ENCODE results near the gene FHAD1.

FHAD1 gene

DNA sequence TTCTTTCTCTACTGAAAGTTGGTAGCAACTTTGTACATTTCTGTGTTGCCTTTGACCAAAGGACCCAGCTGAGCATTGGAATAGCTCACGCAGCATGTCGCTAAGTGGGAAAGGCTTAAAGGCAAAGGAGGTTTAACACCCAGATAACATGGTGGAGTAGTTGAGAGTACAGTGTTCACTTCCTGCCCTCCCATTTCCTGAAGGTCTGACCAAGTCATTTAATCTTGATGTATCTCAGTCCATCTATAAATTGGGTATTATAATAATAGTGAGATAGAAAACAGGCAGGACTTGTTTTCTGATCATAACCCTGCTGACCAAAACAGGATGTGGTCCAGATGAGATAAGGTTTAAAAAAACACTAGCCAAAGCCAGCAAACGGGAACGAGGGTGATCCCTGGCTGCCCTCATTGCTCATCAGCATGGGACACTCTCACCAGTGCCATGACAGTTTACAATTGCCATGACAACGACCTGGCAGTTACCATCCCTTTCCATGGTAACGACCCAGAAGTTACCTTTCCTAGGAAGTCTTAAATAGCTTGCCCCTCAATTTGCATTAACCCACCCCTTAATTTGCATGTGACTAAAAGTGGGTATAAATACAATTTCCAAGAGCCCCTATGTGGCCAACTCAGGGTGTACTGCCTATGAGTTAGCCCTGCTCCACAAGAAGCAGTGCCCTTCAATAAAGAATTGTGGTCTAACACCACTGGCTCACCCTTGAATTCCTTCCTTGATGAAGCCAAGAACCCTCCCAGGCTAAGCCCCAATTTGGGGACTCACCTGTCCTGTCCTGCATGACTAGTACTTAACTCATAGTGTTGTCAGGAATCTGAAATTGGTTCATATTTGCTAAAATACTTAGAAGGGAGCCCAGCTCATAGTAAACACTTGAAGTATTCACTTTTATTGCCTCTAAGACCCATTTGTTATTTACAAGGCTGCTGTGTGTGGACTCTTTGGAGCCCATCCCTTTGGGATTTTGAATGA, 28.4 kb upstream of the FHAD1 start:
- DNase-seq: peak; percentile 89

DNA sequence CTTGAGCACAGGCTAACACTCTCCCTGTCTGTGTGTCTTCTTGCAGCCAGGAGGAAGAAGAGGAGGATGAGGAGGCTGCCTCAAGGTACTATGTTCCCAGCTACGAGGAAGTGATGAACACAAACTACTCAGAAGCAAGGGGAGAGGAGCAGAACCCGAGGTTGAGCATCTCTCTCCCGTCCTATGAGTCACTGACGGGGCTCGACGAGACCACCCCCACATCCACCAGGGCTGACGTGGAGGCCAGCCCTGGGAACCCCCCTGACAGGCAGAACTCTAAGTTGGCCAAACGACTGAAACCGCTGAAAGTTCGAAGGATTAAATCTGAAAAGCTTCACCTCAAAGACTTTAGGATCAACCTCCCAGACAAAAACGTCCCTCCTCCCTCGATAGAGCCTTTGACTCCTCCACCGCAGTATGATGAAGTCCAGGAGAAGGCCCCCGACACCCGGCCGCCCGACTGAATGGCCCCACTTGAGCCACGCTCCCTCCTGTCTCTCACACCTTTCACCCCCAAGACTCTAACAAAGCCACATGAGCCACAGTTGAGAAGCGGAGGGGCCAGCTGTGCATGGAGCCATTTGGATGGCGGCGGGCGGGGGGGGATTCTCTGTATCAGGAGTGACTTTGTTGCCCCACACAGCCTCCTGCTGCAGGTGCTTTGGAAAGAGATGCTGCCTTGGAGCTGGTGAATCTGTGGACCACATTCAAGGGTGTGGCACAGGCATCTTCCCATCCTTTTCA, 27.6 kb upstream of the FHAD1 start:
- no peak for DNase-seq

DNA sequence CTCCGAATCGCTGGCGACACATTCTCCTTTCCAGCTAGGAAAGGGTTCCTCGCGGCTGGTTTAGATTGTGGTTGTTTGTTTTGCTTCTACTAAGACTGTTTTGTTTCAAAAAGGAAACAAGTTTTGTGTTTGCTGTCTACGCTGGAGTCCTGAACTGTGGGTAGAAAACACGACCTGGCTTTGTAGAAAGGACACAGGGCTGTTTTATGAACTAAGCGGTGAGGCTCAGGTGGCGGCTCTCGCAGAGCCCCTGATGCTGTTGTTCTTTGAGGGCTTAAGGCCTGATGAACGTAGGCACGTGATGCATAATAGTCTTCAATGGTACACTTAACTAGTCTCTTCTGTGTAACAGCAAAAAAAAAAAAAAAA, 27.0 kb upstream of the FHAD1 start:
- no peak for DNase-seq

DNA sequence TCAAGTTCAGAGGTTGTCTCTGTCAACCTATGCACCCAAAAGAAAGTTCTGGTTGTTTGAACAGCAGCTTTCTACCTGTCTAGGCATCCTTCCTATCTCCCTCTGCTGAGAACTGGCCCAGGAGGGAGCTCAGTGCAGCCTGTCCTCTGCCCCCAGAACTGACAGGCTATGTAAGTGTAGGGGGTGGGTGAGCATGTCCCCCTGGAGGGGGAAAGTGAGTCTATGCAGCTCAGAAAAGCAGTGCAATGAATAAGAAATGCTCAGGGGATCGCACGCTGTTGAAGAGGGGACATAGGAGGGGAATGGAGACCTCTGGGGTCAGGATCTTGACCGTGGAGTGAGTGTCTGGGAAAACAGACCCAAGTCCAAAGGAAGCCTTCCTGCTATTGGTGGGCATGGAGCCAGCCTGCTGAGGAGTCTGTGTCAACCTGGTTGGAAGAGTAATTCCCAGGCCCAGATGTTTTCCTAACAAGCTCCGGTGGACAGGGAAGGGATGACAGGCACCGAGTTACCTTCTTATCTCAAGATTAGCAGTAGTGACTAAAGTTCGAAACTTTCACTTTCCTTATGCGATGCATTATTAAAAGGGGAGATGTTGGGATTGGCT, 26.1 kb upstream of the FHAD1 start:
- DNase-seq: no peak

DNA sequence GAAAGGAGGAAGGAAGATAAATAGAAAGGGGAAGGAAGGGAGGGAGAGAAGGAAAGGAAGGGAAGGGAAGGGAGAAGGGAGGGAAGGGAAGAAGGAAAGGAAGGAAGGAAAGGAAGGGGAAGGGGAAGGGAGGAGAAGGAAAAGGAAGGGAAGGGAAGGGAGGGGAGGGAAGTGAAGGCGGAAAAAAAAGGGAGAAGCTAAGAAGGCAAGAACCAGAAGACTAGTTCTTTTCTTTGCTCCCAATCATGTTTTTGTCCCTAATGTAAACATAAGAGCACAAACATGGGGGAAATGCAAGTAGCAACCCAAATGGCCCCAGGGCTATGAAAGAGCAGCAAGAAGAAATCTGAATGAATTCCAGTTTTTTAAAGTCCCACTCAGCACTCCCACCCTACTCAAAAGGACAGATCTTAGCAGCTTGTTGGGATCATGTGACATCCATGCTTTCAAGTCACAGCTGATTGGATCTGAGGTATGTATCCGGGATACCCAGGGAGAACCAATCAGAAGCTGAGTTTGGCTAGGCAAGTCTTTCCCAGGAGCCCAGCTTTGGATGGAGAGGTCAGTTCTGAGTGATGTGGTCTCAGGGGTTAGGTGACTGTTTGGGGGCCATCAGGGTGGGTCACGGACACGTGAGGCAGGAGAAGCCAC, 24.2 kb upstream of the FHAD1 start:
- DNase-seq: no peak

DNA sequence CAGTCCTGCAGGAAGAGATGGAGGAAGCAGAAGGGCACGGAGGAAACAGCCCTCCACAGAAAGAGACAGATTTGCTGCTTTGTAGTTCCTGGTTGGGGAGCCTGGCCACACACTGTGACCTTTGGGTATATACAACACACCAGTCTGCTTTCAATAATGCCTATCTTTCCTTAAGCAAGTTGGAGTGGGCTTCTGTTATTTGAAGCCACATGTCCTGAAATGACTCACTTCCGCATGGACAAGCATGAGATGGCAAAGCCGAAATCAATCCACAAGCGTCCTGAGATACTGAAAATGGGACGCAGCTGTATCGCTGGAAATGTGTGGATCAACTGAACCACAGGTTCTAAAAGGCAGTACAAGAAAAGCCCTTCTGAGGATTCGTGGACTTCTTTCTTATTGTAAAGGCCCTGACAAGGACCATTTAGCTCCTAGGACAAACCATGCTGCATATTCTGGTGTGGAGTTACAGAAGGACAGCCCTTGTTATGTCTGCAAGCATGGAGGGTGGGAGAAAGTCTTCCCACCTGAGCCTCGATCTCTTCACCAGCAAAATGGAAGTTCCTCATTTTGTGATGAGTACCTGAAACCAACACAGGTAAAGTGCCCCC, 22.7 kb upstream of the FHAD1 start:
- peak; percentile 92 for DNase-seq

DNA sequence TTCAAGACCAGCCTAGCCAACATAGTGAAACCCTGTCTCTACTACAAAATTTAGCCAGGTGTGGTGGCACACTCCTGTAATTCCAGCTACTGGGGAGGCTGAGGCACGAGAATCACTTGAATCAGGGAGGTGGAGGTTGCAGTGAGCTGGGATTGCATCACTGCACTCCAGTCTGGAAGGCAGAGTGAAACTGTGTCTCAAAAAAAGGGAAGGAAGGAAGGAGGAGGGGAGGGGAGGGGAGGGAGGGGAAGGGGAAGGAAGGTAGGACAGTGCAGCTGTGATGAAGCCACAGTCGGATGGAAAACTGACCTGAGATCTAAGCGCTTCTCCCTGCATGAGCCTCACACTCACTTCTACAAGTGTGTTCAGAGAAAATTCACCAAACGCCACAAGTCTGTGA, 22.0 kb upstream of the FHAD1 start:
- peak; percentile 66 for DNase-seq

DNA sequence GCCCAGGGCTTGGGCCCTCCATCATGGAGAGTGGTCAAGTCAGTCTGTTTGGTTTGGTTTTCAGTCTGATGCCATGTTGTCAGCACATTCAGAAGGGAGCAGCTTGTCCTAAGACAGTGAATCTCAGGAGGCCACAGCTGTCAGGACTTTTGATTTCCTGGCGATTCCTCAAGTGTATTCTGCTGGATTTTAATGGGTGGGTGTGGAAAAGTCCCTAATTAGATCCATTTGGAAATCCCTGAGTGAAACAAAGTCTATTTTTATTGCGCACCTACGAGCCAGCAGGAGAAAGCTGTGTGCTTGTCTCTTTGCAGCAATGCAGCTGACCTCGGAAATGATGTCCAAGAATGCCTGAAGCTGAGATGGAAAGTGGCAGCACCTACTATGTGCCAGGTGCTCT, 21.6 kb upstream of the FHAD1 start:
- no peak for DNase-seq

DNA sequence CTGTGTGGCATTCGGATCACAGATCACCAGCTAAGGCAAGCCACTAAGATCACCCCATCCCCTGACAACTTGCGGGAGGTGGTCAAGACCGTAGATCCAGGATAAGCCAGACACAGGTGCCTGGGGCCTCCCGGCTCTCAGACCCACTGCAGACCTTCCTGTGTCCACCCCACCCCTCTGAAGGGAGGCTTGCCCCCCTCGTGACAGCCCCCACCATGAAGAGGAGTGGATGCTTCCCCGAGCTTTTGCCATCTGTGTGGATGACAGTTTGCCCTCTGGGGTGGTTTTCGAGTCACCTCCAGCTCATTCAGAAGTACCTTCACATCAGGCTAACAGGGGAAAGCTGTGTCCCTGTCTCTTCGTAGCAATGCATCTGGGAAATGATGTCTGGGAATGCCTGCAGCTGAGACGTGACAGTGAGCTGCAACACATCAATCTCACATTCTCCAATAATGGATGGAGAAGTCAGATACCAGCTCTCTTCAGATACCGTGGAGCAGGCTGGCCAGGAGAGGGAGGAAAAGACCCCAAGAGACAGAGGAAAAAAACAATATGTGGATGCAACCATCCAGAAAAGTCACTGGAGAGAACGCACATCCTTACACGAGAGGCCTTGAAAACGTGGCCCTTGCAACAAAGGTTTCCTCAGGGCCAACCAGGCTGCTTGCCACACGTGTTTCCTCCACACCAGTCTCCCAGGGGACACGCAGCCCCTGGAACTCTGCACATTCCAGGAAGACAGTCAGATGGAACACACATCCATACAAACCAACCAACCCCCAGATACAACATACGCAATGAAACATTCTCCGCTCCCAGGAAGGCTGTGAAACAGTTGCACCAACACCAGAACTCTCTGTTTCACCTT, 20.4 kb upstream of the FHAD1 start:
- DNase-seq: no peak

DNA sequence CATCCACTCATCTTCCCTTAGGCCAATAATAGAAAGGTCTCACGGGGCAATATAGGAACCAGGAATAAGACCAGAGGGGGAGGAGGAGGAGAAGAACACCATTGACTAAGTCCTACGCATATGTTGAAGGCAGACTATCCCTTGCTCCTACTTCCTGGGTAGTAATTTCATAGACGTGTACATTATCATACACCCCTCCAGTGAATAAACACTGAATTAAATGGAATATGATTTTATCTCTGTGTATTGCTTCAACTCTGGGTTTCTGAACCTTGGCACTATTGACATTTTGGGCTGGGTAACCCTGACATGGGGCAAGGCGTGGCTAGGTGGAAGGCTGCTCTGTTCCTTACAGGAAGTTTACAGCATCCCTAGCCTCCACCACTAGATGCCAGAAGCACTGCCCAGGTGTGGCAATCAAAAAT, 17.3 kb upstream of the FHAD1 start:
- DNase-seq: peak; percentile 69

DNA sequence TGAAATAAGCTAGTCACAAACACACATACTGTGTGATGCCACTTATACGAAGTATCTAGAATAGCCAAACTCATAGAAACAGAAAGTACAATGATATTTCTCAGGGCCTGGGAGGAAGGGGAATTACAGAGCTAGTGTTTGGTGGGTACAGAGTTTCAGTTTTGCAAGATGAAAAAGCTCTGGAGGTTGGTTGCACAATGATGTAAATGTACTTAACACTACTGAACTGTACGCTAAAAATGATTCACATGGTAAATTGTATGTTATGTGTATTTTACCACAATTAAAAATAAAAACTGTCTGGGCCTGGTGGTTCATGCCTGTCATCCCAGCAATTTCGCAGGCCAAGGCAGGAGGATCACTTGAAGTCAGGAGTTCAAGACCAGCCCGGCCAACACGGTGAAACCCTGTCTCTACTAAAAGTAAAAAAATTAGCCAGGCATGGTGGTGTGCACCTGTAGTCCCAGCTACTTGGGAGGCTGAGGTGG, 15.3 kb upstream of the FHAD1 start:
- peak; percentile 98 for DNase-seq

DNA sequence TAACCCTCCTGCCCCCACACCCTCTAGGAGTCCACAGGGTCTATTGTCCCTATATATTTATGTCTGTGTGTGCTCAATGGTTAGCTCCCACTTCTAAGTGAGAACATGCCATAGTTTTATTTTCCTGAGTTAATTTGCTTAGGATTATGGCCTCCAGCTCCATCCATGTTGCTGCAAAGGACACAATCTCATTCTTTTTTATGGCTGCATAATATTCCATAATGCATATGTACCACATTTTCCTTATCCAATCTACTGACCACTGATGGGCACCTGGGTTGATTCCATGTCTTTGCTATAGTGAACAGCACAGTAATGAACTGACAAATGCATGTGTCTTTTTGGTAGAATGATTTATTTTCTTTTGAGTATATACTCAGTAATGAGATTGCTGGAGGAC, 13.3 kb upstream of the FHAD1 start:
- DNase-seq: no peak

DNA sequence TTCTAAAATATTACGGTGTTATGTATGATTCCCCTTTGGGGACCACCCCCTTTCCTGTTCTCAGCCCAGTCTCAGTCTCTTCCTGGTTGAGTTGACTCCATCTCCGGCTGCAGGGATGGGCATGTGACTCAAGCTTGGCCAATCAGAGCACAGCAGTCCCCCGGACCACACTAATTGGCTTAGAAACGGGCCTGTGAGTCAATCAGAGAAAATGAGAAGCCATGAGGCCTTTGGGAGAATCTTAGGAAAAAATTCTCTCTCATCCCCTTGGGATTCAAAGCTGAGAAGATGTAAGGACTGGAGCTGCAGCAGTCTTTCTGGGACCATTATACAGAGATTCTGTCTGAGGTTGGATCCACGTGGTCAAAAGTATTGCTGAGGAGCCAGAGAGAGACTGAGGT, 10.7 kb upstream of the FHAD1 start:
- peak; percentile 41 for DNase-seq

DNA sequence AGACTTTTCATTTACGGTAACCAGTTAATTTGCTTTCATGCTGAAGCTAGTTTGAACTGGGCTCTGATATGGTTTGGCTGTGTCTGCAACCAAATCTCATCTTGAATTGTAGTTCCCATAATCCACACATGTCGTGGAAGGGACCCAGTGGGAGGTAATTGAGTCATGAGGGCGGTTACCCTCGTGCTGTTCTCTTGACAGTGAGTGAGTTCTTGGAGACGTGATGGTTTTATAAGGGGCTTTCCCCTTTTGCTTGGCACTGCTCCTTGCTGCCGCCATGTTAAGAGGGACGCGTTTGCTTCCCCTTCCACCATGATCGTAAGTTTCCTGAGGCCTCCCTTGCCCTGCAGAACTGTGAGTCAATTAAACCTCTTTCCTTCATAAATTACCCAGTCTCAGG, 10.3 kb upstream of the FHAD1 start:
- peak; percentile 93 for DNase-seq

DNA sequence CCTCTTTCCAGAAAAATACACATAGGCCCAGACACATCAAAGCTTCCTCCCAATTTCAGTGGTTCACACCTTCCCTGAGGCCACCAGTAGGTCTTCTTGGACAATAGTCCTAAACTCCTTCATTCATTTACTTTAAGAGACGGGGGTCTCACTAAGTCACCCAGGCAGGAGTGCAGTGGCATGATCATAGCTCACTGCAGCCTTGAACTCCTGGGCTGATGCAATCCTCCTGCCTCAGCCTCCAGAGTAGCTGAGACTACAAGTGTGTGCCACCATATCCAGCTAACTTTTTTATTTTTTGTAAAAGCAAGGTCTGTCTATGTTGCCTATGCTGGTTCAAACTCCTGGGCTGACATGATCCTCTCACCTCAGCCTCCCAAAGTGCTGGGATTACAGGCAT, 8.2 kb upstream of the FHAD1 start:
- no peak for DNase-seq

DNA sequence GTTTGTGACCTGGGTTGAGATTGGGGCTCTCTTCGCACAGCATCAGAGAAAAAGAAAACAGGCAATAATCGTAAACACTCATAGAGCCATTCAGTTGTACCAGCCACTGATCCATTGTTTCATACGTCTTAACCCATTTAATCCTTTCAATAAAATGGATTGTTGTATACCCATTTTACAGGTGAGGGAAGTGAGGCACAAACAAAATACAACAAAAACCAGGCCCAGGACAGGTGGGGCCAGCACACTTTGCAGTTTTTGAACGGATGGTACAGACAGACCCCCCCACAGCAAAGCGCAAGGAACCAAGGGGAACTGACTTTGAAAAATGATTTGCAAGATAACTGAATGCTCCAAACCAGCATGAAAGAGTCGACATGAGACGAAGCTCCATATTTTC, 4.3 kb upstream of the FHAD1 start:
- no peak for DNase-seq

DNA sequence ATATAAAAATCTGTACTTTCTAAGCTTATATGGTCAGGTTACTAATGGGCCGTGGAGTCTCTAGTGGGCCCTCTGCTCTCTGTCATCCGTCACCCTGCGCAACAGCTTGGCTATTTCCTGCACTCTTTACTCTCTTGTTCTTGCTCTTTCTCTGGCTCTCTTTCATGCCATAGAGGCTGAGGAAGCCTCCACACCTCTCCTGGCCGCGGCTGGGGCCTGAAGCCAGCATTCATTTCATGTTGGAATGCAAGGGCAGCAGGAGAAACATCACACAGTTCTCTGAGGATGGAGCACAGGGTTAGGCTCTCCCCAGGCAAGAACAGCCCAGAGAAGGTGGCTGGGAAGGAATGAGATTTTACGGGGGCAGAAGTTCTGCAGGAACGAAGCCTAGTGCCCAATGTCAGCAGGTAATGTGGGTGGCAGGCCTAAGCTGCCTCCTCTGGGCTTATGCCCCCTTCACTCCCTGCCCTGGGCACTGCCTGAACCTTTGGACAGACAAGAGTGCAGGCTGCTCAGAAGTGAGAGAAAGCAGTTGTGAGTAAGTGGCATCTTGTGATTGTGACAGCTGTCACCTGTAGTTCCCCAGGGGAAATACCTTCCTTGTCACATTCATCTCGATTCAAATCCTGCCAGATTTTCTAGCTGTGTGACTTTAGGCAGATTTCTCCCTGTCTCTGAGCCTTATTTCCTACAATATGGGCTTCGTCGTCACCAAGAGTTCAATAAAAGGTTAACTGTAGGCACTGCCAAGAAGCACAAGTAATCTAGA, 3.6 kb upstream of the FHAD1 start:
- DNase-seq: no peak

DNA sequence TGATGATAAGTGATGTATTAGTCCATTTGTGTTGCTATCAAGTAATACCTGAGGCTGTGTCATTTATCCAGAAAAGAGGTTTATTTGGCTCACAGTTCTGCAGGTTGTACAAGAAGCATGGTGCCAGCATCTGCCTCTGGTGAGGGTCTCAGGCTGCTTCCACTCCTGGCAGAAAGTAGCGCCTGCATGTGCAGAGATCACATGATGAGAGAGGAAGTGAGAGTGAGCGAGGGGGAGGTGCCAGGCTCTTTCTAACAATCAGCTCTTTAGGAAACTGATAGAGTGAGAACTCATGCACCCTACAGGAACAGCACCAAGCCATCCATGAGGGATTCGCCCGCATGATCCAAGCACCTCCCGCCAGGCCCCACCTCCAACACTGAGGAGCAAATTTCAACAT, 2.2 kb upstream of the FHAD1 start:
- no peak for DNase-seq

DNA sequence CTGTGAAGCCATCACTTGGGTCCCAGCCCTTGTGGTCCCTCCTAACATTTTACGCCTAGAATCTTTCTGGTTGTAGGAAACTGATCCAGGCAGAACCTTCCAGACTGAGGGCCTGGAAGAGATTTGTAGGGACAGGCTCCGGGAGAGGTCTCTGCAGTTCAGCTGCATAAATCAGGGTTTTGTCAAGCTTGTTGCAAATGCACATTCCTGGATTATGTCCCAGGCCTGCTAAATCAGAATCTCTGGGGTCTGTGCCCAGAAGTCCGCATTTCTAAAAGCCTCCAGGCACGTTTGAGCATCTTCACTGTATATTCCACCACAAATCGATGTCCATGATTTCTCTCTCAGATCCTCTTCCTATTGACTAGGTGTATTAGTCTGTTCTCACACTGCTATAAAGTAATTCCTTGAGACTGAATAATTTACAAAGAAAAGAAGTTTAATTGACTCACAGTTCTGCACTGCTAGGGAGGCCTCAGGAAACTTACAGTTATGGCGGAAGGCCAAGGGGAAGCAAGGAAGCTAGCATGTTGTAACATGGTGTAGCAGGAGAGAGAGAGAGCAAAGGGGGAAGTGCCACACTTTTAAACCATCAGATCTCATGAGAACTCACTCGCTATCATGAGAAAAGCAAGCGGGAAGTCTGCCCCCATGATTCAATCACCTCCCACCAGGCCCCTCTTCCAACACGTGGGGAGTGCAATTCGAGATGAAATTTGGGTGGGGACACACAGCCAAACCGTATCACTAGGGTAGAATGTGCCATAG, 1.2 kb upstream of the FHAD1 start:
- peak; percentile 80 for DNase-seq

DNA sequence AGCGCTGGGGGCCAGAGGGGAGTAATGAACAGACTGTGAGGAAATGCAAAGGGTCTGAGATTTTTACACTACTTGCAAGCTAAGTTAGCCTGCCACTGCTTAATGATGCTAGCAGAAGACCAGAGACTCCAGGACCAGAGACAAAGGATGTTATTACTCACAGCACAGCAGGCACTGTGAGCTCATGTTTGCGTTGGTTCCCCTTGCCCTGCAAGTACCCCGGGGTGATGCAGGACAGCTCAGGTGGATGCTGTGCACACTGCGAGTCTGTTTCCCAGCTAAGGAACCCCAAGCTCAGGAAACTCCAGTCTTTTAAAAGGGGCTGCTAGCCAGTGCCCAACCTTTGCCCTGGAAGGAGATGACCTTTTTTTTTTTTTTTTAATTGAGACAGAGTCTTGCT, 1.2 kb downstream of the FHAD1 start:
- no peak for DNase-seq

Data from inflammatory macrophage treated with lipopolysaccharide for 4 hours (primary cell).